Measurements from ENCODE around the gene CENPM. TPM values are rescaled to one million over a fixed set of nuclear protein-coding genes. Genes with fewer than 3 reads are reported as not detected.

CENPM gene
- polyA plus RNA-seq, 1 donor (not counting 4 experiments of a cell fraction or from before 2014, with no cell fraction given) = 4.8 TPM

GRCh38 chr22:41905411-41906202 lies 41.3 kb downstream of the CENPM start:
- H3K36me3 ChIP-seq (ENCODE audit: control insufficient read depth in 2 of 2, extremely low read depth in 1 of 2, insufficient read depth in 2 of 2, low read length in 2 of 2) = peaks cover 28 to 42% of the 10 kb centered on the region in 2 experiments
- no peak overlapping the region for H3K27ac ChIP-seq (ENCODE audit: control insufficient read depth, insufficient read depth, low read length)
- H3K4me2 ChIP-seq (ENCODE audit: control insufficient read depth, extremely low read depth, insufficient read depth, low read depth, low read length) = no peak overlapping the region
- no peaks in the 10 kb centered on the region for H3K9me3 ChIP-seq (ENCODE audit: control insufficient read depth, low read depth, low read length)
- peaks cover 2% of the 10 kb centered on the region for H3K4me1 ChIP-seq (ENCODE audit: control insufficient read depth, extremely low read depth, insufficient read depth, low read length)
- H3K4me3 ChIP-seq (ENCODE audit: control insufficient read depth in 2 of 3, extremely low read depth in 1 of 3, insufficient read depth in 2 of 3, low read depth in 1 of 3, low read length in 3 of 3) = no peak overlapping the region
- H3K9ac ChIP-seq (ENCODE audit: control insufficient read depth, extremely low read depth, insufficient read depth, low read length) = no peak overlapping the region
- TF ChIP-seq EZH2 (IDR thresholded peaks at IDR 0.05; ENCODE audit: low read length) = no peak
- TF ChIP-seq CTCF (optimal IDR thresholded peaks at IDR 0.05 in 1 of 3, IDR thresholded peaks at IDR 0.05 in 1 of 3, conservative IDR thresholded peaks at IDR 0.05 in 1 of 3; ENCODE audit: extremely low read depth in 1 of 3, insufficient read depth in 2 of 3, low read length in 3 of 3) = no peak
- no peaks in the 10 kb centered on the region for H3K9me1 ChIP-seq (ENCODE audit: control insufficient read depth, extremely low read depth, insufficient read depth, low read length)
- DNase-seq (ENCODE audit: low read depth, low spot score) = no peak
- FAIRE-seq = no peak
- peaks cover 5% of the 10 kb centered on the region for H4K20me1 ChIP-seq (ENCODE audit: control insufficient read depth, extremely low read depth, insufficient read depth, low read length)
- H3K27me3 ChIP-seq (ENCODE audit: control insufficient read depth, extremely low read depth, insufficient read depth, low read length) = peaks cover 18% of the 10 kb centered on the region
- no peak overlapping the region for H2AFZ ChIP-seq (ENCODE audit: control insufficient read depth, low read length)
- no peaks in the 10 kb centered on the region for H3K79me2 ChIP-seq (ENCODE audit: control insufficient read depth, insufficient read depth, low read length)
- dilution Hi-C loops (cut with MboI; ENCODE audit: extremely low pct_ligation_motif_present, low sequenced_read_pairs) = no loop called here

- H2AFZ ChIP-seq (ENCODE audit: control insufficient read depth, low read length) = no peak overlapping the region
- no peaks in the 10 kb centered on the region for H3K9me3 ChIP-seq (ENCODE audit: control insufficient read depth, low read depth, low read length)
- H3K27ac ChIP-seq (ENCODE audit: control insufficient read depth, insufficient read depth, low read length) = no peak overlapping the region
- H3K9ac ChIP-seq (ENCODE audit: control insufficient read depth, extremely low read depth, insufficient read depth, low read length) = no peak overlapping the region
- peaks cover 5% of the 10 kb centered on the region for H4K20me1 ChIP-seq (ENCODE audit: control insufficient read depth, extremely low read depth, insufficient read depth, low read length)
- FAIRE-seq = no peak
- H3K79me2 ChIP-seq (ENCODE audit: control insufficient read depth, insufficient read depth, low read length) = no peaks in the 10 kb centered on the region
- H3K4me3 ChIP-seq (ENCODE audit: control insufficient read depth in 2 of 3, extremely low read depth in 1 of 3, insufficient read depth in 2 of 3, low read depth in 1 of 3, low read length in 3 of 3) = no peak overlapping the region
- TF ChIP-seq EZH2 (IDR thresholded peaks at IDR 0.05; ENCODE audit: low read length) (no peak), CTCF (optimal IDR thresholded peaks at IDR 0.05 in 1 of 3, IDR thresholded peaks at IDR 0.05 in 1 of 3, conservative IDR thresholded peaks at IDR 0.05 in 1 of 3; ENCODE audit: extremely low read depth in 1 of 3, insufficient read depth in 2 of 3, low read length in 3 of 3) (no peak)
- H3K36me3 ChIP-seq (ENCODE audit: control insufficient read depth in 2 of 2, extremely low read depth in 1 of 2, insufficient read depth in 2 of 2, low read length in 2 of 2) = peaks cover 37 to 50% of the 10 kb centered on the region in 2 experiments
- dilution Hi-C loops (cut with MboI; ENCODE audit: extremely low pct_ligation_motif_present, low sequenced_read_pairs) = no loop called here
- H3K9me1 ChIP-seq (ENCODE audit: control insufficient read depth, extremely low read depth, insufficient read depth, low read length) = no peaks in the 10 kb centered on the region
- DNase-seq (ENCODE audit: low read depth, low spot score) = no peak
- no peak overlapping the region for H3K4me2 ChIP-seq (ENCODE audit: control insufficient read depth, extremely low read depth, insufficient read depth, low read depth, low read length)
- peaks cover 9% of the 10 kb centered on the region for H3K27me3 ChIP-seq (ENCODE audit: control insufficient read depth, extremely low read depth, insufficient read depth, low read length)
- no peaks in the 10 kb centered on the region for H3K4me1 ChIP-seq (ENCODE audit: control insufficient read depth, extremely low read depth, insufficient read depth, low read length)
Observed at GRCh38 chr22:41904450-41905410, 42.2 kb downstream of the CENPM start.
